PFSK-1 (cell line): Measurements from ENCODE around the gene IPO7.

Source experiments
- FOXP2 ChIP-seq: optimal IDR thresholded peaks from 2 replicates; pipeline ENCODE3; 2011; ENCODE audit warnings: borderline replicate concordance, control low read depth, inconsistent platforms; ENCODE audit not compliant: insufficient read depth; ENCODE audit errors: extremely low read length, extremely low read depth
- POLR2AphosphoS5 ChIP-seq: IDR thresholded peaks from 2 replicates; pipeline ENCODE4 v1.6.1; 2012; ENCODE audit warnings: low read depth, mild to moderate bottlenecking, control low read depth, low read length, moderate library complexity
- SIN3A ChIP-seq: IDR thresholded peaks from 2 replicates; pipeline ENCODE4 v1.6.1; 2012; ENCODE audit warnings: mild to moderate bottlenecking, low read length, moderate library complexity, borderline replicate concordance; ENCODE audit not compliant: insufficient read depth
- TAF1 ChIP-seq: IDR thresholded peaks from 2 replicates; pipeline ENCODE4 v1.6.1; 2012; ENCODE audit warnings: low read length, control low read depth, borderline replicate concordance; ENCODE audit not compliant: insufficient read depth
- TF ChIP-seq, protein P1 (sequence below), 2 experiments: IDR thresholded peaks; 2 replicates each; pipeline versions ENCODE4 v1.6.1 to v1.8.0; 2011 to 2012; ENCODE audit warnings: low read depth in 2 of 2, low read length in 2 of 2, control low read depth in 1 of 2, inconsistent platforms in 1 of 2, mild to moderate bottlenecking in 1 of 2, moderate library complexity in 1 of 2; ENCODE audit not compliant: insufficient read depth in 1 of 2

Gene IPO7

DNA sequence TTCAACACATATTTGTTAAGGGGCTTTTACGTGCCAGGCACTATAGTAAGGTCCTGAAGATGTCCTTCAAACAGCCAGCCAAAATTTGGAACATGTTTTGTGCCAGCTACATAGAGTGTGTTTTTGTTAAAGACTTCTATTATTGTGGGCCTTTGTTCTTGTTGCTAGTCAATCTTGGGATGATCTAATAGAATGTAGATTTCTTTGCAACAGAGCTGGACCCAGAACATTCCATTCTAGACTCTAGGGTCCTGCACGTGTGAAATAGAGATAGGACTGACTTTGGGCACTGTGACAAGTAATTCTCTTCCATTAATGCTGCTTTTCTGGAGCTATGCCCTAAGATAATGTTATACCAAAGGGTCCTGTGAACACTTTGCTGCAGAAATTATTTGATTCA lies 16.9 kb upstream of the IPO7 start:
- TF ChIP-seq SIN3A, result no peak
- TF ChIP-seq TAF1, result no peak
- TF ChIP-seq, protein P1, sequence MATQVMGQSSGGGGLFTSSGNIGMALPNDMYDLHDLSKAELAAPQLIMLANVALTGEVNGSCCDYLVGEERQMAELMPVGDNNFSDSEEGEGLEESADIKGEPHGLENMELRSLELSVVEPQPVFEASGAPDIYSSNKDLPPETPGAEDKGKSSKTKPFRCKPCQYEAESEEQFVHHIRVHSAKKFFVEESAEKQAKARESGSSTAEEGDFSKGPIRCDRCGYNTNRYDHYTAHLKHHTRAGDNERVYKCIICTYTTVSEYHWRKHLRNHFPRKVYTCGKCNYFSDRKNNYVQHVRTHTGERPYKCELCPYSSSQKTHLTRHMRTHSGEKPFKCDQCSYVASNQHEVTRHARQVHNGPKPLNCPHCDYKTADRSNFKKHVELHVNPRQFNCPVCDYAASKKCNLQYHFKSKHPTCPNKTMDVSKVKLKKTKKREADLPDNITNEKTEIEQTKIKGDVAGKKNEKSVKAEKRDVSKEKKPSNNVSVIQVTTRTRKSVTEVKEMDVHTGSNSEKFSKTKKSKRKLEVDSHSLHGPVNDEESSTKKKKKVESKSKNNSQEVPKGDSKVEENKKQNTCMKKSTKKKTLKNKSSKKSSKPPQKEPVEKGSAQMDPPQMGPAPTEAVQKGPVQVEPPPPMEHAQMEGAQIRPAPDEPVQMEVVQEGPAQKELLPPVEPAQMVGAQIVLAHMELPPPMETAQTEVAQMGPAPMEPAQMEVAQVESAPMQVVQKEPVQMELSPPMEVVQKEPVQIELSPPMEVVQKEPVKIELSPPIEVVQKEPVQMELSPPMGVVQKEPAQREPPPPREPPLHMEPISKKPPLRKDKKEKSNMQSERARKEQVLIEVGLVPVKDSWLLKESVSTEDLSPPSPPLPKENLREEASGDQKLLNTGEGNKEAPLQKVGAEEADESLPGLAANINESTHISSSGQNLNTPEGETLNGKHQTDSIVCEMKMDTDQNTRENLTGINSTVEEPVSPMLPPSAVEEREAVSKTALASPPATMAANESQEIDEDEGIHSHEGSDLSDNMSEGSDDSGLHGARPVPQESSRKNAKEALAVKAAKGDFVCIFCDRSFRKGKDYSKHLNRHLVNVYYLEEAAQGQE (IDR thresholded peaks at IDR 0.05; ENCODE audit: insufficient read depth in 1 of 2, low read depth in 2 of 2, low read length in 2 of 2), result no peak
- TF ChIP-seq POLR2AphosphoS5, result no peak
- TF ChIP-seq FOXP2, result no peak

DNA sequence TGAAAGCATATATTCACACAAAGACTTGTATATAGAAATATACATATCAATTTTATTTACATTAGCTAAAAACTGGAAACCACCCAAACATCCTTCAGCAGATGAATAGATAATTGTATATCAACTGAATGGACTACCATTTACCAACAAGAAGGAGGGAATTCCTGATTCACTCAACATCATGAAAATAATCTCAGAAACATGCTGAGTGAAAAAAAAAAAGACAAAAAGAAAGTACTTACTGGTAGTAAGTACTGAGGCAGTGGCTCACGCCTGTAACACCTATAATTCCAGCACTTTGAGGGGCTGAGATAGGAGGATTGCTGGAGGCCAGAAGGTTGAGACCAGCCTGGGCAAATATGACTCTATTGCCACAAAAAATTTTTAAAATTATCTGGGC lies 7.4 kb upstream of the IPO7 start:
- TF ChIP-seq SIN3A, result no peak
- no peak for TF ChIP-seq FOXP2
- no peak for TF ChIP-seq POLR2AphosphoS5
- no peak for TF ChIP-seq TAF1
- TF ChIP-seq, protein P1 (IDR thresholded peaks at IDR 0.05; ENCODE audit: insufficient read depth in 1 of 2, low read depth in 2 of 2, low read length in 2 of 2), result no peak

DNA sequence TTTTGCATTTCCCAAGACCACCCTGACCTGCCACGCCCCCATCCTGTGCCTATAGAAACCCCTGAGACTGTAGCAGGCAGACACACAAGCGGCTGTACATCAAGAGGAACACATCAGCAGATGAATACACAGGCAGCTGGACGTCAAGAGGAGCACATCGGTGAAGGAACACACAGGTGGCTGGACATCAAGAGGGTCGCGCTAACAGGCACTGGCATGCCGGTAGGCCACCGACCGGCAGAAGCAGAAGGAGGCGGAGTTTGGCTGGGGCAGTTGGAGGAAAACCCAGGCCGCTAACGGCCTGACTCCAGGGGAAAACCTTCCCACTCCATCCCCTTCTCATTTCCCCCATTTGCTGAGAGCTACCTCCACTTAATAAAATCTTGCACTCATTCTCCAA lies 5.4 kb upstream of the IPO7 start:
- no peak for TF ChIP-seq FOXP2
- TF ChIP-seq, protein P1 (IDR thresholded peaks at IDR 0.05; ENCODE audit: insufficient read depth in 1 of 2, low read depth in 2 of 2, low read length in 2 of 2), result no peak
- no peak for TF ChIP-seq SIN3A
- TF ChIP-seq POLR2AphosphoS5, result no peak
- TF ChIP-seq TAF1, result no peak

DNA sequence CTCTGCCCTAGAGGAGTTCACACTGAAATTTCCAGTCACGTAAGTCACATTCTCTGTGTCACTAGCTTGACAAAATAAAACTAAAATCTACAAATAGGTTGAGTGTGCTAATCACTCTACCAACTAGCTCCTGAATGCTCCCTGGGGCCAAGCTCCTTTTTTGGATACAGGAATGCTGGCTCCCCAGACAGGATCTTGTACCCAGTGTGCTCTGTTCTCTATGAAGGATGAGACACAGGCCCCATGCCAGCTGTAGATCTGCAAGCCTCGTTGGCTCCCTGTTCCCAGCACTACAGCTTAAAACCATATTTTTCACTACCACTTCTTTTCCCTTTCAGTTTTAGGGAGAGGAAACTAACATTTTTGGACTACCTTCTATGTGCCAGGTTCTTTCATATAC lies 3.7 kb upstream of the IPO7 start:
- no peak for TF ChIP-seq SIN3A
- TF ChIP-seq, protein P1 (IDR thresholded peaks at IDR 0.05; ENCODE audit: insufficient read depth in 1 of 2, low read depth in 2 of 2, low read length in 2 of 2), result no peak
- no peak for TF ChIP-seq POLR2AphosphoS5
- TF ChIP-seq TAF1, result no peak
- no peak for TF ChIP-seq FOXP2
